ENCODE measurements around the gene SLF1. TPM values are rescaled to one million over a fixed set of nuclear protein-coding genes. Genes with fewer than 3 reads are reported as not detected.

Gene SLF1
- total RNA-seq, 4 donors from 2014 or later, result 6.7 to 8.4 (median 7.5) TPM

DNA sequence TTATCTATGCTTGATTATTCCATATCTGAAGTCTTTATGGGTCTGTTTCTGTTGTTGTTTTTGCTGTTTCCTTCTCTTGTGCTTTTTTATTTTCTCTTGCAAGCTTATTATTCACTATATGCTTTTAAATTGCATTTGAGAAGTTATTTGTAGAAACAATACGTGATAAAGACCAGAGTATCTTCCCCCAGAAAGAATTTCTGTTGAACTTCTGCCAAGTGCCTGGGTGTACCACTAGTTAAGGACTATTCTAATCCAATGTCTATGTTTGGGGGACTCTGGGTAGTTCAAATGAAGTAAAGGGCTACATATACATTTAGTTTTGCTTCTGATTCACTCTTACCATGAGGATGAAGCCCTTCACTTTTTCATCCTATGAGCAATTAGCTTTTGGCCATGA lies 54.3 kb downstream of the SLF1 start:
- 46 to 54% methylated on average over 1 of the region's 1 CpG for WGBS, 2 donors
- DNase-seq (ENCODE audit: low spot score in 2 of 2), result no peak
- no peaks in the 10 kb centered on the region for H3K27me3 ChIP-seq
- H3K36me3 ChIP-seq, result peaks cover 0 to 6% (median 0%) of the 10 kb centered on the region in 3 donors
- H3K4me1 ChIP-seq, result no peaks in the 10 kb centered on the region
- TF ChIP-seq EP300 (IDR thresholded peaks at IDR 0.05), result no peak
- H3K9me3 ChIP-seq, result no peaks in the 10 kb centered on the region
- H3K27ac ChIP-seq, result no peak overlapping the region
- no peak overlapping the region for H3K4me3 ChIP-seq

GRCh38 chr5:94674490-94675382 lies 56.3 kb downstream of the SLF1 start:
- TF ChIP-seq, protein P1, sequence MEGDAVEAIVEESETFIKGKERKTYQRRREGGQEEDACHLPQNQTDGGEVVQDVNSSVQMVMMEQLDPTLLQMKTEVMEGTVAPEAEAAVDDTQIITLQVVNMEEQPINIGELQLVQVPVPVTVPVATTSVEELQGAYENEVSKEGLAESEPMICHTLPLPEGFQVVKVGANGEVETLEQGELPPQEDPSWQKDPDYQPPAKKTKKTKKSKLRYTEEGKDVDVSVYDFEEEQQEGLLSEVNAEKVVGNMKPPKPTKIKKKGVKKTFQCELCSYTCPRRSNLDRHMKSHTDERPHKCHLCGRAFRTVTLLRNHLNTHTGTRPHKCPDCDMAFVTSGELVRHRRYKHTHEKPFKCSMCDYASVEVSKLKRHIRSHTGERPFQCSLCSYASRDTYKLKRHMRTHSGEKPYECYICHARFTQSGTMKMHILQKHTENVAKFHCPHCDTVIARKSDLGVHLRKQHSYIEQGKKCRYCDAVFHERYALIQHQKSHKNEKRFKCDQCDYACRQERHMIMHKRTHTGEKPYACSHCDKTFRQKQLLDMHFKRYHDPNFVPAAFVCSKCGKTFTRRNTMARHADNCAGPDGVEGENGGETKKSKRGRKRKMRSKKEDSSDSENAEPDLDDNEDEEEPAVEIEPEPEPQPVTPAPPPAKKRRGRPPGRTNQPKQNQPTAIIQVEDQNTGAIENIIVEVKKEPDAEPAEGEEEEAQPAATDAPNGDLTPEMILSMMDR (IDR thresholded peaks at IDR 0.05), result no peak
- TF ChIP-seq EP300 (IDR thresholded peaks at IDR 0.05) (no peak), POLR2A (IDR thresholded peaks at IDR 0.05) (no peak)
- 93 to 96% methylated on average over 1 of the region's 1 CpG for WGBS, 2 donors
- H3K4me3 ChIP-seq, result no peak overlapping the region
- H3K36me3 ChIP-seq, result peaks cover 0 to 6% (median 0%) of the 10 kb centered on the region in 3 donors
- H3K27ac ChIP-seq, result no peak overlapping the region
- H3K4me1 ChIP-seq, result no peaks in the 10 kb centered on the region
- no peaks in the 10 kb centered on the region for H3K27me3 ChIP-seq
- no peak for DNase-seq (ENCODE audit: low spot score in 2 of 2)
- no peaks in the 10 kb centered on the region for H3K9me3 ChIP-seq

GRCh38 chr5:94675965-94676618 lies 57.6 kb downstream of the SLF1 start:
- TF ChIP-seq POLR2A (IDR thresholded peaks at IDR 0.05) (no peak), EP300 (IDR thresholded peaks at IDR 0.05) (no peak)
- TF ChIP-seq, protein P1 (IDR thresholded peaks at IDR 0.05), result no peak
- WGBS, 2 donors, result 86 to 87% methylated on average over 4 of the region's 4 CpGs
- H3K27ac ChIP-seq, result no peak overlapping the region
- H3K9me3 ChIP-seq, result no peaks in the 10 kb centered on the region
- no peak for DNase-seq (ENCODE audit: low spot score in 2 of 2)
- H3K27me3 ChIP-seq, result no peaks in the 10 kb centered on the region
- no peaks in the 10 kb centered on the region for H3K4me1 ChIP-seq
- peaks cover 0 to 6% (median 0%) of the 10 kb centered on the region in 3 donors for H3K36me3 ChIP-seq
- H3K4me3 ChIP-seq, result no peak overlapping the region

GRCh38 chr5:94682814-94683520 lies 64.5 kb downstream of the SLF1 start:
- Histone ChIP-seq H3K9me3 (no peaks in the 10 kb centered on the region), H3K27ac (no peak overlapping the region), H3K36me3 (peaks cover 0 to 18% (median 0%) of the 10 kb centered on the region in 3 donors), H3K4me1 (no peaks in the 10 kb centered on the region), H3K4me3 (no peak overlapping the region), H3K27me3 (no peaks in the 10 kb centered on the region)
- WGBS, 2 donors, result 64 to 66% methylated on average over 5 of the region's 5 CpGs
- TF ChIP-seq, protein P1 (IDR thresholded peaks at IDR 0.05), result no peak
- TF ChIP-seq POLR2A (IDR thresholded peaks at IDR 0.05) (no peak), EP300 (IDR thresholded peaks at IDR 0.05) (no peak)
- no peak for DNase-seq (ENCODE audit: low spot score in 2 of 2)

DNA sequence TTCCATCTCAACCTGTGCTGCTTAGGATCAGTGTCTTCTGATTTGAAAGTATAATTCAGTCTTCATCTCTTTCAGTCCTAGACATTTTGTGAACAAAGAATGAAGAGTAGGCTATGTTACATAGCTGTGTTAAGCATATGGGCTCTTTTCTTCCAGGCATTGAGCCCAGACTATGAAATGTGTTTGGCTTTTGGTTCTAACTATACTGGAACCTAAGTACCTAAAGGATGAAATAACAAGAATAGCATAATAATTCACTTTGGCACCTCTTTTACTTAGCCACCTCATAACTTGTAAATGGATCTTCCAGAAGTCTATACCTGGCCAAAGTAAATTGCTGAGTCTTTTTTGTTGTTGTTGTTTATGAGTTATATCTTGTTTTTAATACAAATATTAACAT lies 71.4 kb downstream of the SLF1 start:
- peaks cover 0 to 31% (median 0%) of the 10 kb centered on the region in 4 donors for H3K4me1 ChIP-seq
- TF ChIP-seq, protein P1 (IDR thresholded peaks at IDR 0.05), result no peak
- TF ChIP-seq POLR2A (IDR thresholded peaks at IDR 0.05), result no peak
- no peak for TF ChIP-seq EP300 (IDR thresholded peaks at IDR 0.05)
- no peaks in the 10 kb centered on the region for H3K9me3 ChIP-seq
- no peak overlapping the region for H3K4me3 ChIP-seq
- H3K27ac ChIP-seq, result no peak overlapping the region
- no peaks in the 10 kb centered on the region for H3K27me3 ChIP-seq
- peaks cover 0 to 12% (median 0%) of the 10 kb centered on the region in 3 donors for H3K36me3 ChIP-seq
- no peak for DNase-seq (ENCODE audit: low spot score in 2 of 2)
